H1 (cell line): ENCODE results near the gene PRKCZ. TPM values are rescaled to one million over a fixed set of nuclear protein-coding genes. Genes with fewer than 3 reads are reported as not detected.

Source experiments
- CTCF ChIP-seq, 3 experiments: IDR thresholded peaks; 1 replicate in 2 of 3; 2 replicates in 1 of 3; pipeline versions ENCODE4 v1.5.1 to v1.6.1; 2011; ENCODE audit warnings: low read length in 3 of 3, mild to moderate bottlenecking in 3 of 3, inconsistent platforms in 2 of 3, low read depth in 1 of 3, moderate library complexity in 1 of 3; ENCODE audit not compliant: insufficient read depth in 1 of 3; ENCODE audit errors: control extremely low read depth in 1 of 3
- polyA plus RNA-seq, 7 experiments: library from polyadenylated mRNA; depleted of rRNA in 3 of 7; stranded (reverse) in 5 of 7; unstranded in 2 of 7; fragments of >200 nt in 5 of 7; fragments of 200-250 nt in 2 of 7; gene quantifications; 1 replicate in 5 of 7; 2 replicates in 1 of 7; 4 replicates in 1 of 7; pipeline versions ENCODE4 v1.2.1 to v1.2.3, GENCODE V29; 2011 to 2013; ENCODE audit warnings: missing spikeins in 2 of 7, mixed read lengths in 2 of 7
- total RNA-seq: library from RNA; stranded (reverse); fragmentation: NEBNext Ultra II Directional; extraction: Animal tissue kit (Norgen Biotek cat#: 25700); gene quantifications from 2 replicates; pipeline ENCODE4 v1.2.1, GENCODE V29; 2021

PRKCZ gene
- total and polyA plus RNA-seq, 2 of the 8 experiments (the other 6 are each of a cell fraction or from before 2014, with no cell fraction given): 37.4 to 45.1 TPM

GRCh38 chr1:2111674-2112035, 61.4 kb downstream of the PRKCZ start (continued):
- no peak for TF ChIP-seq CTCF (IDR thresholded peaks at IDR 0.05; ENCODE audit: control extremely low read depth in 1 of 3, insufficient read depth in 1 of 3, low read depth in 1 of 3, low read length in 3 of 3)
